H1 (cell line): ENCODE measurements around the gene SNX7. TPM values are rescaled to one million over a fixed set of nuclear protein-coding genes. Genes with fewer than 3 reads are reported as not detected.

Experiments used
- MAFK ChIP-seq: IDR thresholded peaks from 2 replicates; pipeline ENCODE4 v1.6.1; 2012; ENCODE audit warnings: low read depth, mild to moderate bottlenecking, improper control_type of control experiment, low read length
- POLR2AphosphoS5 ChIP-seq: IDR thresholded peaks from 2 replicates; pipeline ENCODE4 v1.6.1; 2011; ENCODE audit warnings: low read depth, low read length
- polyA plus RNA-seq, 7 experiments: library from polyadenylated mRNA; depleted of rRNA in 3 of 7; stranded (reverse) in 5 of 7; unstranded in 2 of 7; fragments of >200 nt in 5 of 7; fragments of 200-250 nt in 2 of 7; gene quantifications; 1 replicate in 5 of 7; 2 replicates in 1 of 7; 4 replicates in 1 of 7; pipeline versions ENCODE4 v1.2.1 to v1.2.3, GENCODE V29; 2011 to 2013; ENCODE audit warnings: missing spikeins in 2 of 7, mixed read lengths in 2 of 7
- total RNA-seq: library from RNA; stranded (reverse); fragmentation: NEBNext Ultra II Directional; extraction: Animal tissue kit (Norgen Biotek cat#: 25700); gene quantifications from 2 replicates; pipeline ENCODE4 v1.2.1, GENCODE V29; 2021

Gene SNX7
- total and polyA plus RNA-seq, 2 of the 8 experiments (the other 6 are each of a cell fraction or from before 2014, with no cell fraction given) = 9.2 to 23.8 TPM

DNA sequence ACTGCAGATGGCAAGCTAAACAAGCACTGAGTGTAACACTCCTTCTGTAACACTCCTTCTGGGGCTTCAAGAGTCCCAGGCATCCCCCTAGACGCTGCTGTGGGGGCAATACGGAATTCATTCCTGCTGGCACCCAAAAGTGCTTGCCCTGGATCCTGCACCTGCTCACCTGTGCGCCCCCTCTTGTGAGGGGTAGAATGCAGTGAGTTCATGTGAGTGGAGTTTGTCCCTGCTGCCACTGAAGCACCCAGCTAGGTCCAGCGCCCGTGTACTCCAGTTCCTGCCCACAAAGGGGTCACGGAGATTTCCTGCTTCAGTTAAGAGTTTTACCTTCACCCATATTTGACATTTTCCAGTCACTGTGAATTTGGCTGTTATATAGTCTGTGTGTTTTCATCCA lies 130.0 kb downstream of the SNX7 start (continued):
- TF ChIP-seq MAFK = no peak
- TF ChIP-seq POLR2AphosphoS5 = no peak
